K562 (cell line): ENCODE measurements around the gene GEMIN4. TPM values are rescaled to one million over a fixed set of nuclear protein-coding genes. Genes with fewer than 3 reads are reported as not detected.
A peak's percentile ranks its signal among the peaks of the same experiment; 100 is the strongest.

Source experiments
- ATAC-seq: fragments of 200-7000 bp; cut with Tn5 transposase; 3 replicates; pipeline ENCODE4 v1.9.1; 2020; ENCODE audit warnings: moderate library complexity
- BruUV-seq: library from RNA; stranded (reverse); fragments of 400-500 nt; replicated peaks from 2 replicates; lab custom pipeline; 2021; lab: Mats Ljungman, UMichigan
- CTCF ChIA-PET: fragments of 300-600 bp; formaldehyde crosslinking; extraction: SDS; loops from one replicate; lab custom pipeline; 2021; ENCODE audit warnings: low intra/inter-chr PET ratio; lab: Yijun Ruan, JAX
- POLR2A ChIA-PET: fragments of 300-600, 350-650 bp; sonication (Branson Sonifier 250); formaldehyde crosslinking; extraction: SDS; loops from one replicate; lab custom pipeline; 2021; ENCODE audit warnings: antibody characterized with exemption, inconsistent platforms; lab: Yijun Ruan, JAX
- DNase-seq, 4 experiments: peaks; one replicate each; pipeline versions ENCODE4 v3.0.0 to v3.0.0-alpha.2; 2011 to 2018; ENCODE audit warnings: low spot score in 3 of 4, mixed read lengths in 3 of 4; ENCODE audit errors: extremely low read depth in 1 of 4
- FAIRE-seq: peaks from 2 replicates; lab custom pipeline; 2011; peaks lifted over from hg19 to GRCh38; lab: Jason Lieb, UNC
- H2AFZ ChIP-seq: 2 replicates; pipeline ENCODE4 v1.6.0; 2011; ENCODE audit warnings: low read depth, low read length, control low read depth, inconsistent platforms
- H3K27ac ChIP-seq: fragments of 200-600 bp; 3 replicates; pipeline ENCODE4 v1.8.0; 2011; ENCODE audit warnings: low read depth, mild to moderate bottlenecking, control low read depth, inconsistent platforms, low read length, moderate library complexity, mixed read lengths; ENCODE audit errors: extremely low read depth
- H3K27me3 ChIP-seq, 2 experiments: fragments of 300-600 bp in 1 of 2; 2 replicates in 1 of 2; 3 replicates in 1 of 2; pipeline versions ENCODE4 v1.6.0 to v1.8.0; 2011; ENCODE audit warnings: inconsistent platforms in 2 of 2, low read length in 2 of 2, mild to moderate bottlenecking in 1 of 2, mixed read lengths in 1 of 2, moderate library complexity in 1 of 2; ENCODE audit not compliant: control insufficient read depth in 2 of 2, insufficient read depth in 2 of 2
- H3K36me3 ChIP-seq: fragments of 300-600 bp; 3 replicates; pipeline ENCODE4 v1.8.0; 2011; ENCODE audit warnings: mild to moderate bottlenecking, low read length, inconsistent platforms; ENCODE audit not compliant: control insufficient read depth, insufficient read depth
- H3K4me1 ChIP-seq, 2 experiments: fragments of 200-600 bp in 1 of 2; replicated peaks in 1 of 2; 2 replicates in 1 of 2; 3 replicates in 1 of 2; pipeline versions ENCODE4 v1.5.1 to v1.8.0; 2011; ENCODE audit warnings: inconsistent platforms in 2 of 2, low read length in 2 of 2, mild to moderate bottlenecking in 1 of 2, mixed read lengths in 1 of 2, moderate library complexity in 1 of 2; ENCODE audit not compliant: control insufficient read depth in 2 of 2, insufficient read depth in 2 of 2
- H3K4me2 ChIP-seq: 2 replicates; pipeline ENCODE4 v1.6.1; 2011; ENCODE audit warnings: low read length, control low read depth, inconsistent platforms, mixed read lengths; ENCODE audit not compliant: insufficient read depth
- H3K4me3 ChIP-seq: fragments of 200-600 bp; sonication (generic), shearing (Covaris generic); 2 replicates; pipeline ENCODE4 v1.5.1; 2016; ENCODE audit warnings: control low read depth, inconsistent platforms
- H3K79me2 ChIP-seq: fragments of 200-600 bp; 3 replicates; pipeline ENCODE4 v1.8.0; 2011; ENCODE audit warnings: low read length, inconsistent platforms; ENCODE audit not compliant: control insufficient read depth, insufficient read depth
- H3K9ac ChIP-seq, 2 experiments: 2 replicates each; pipeline versions ENCODE4 v1.6.0 to v1.6.1; 2011; ENCODE audit warnings: low read depth in 2 of 2, low read length in 2 of 2, control low read depth in 1 of 2, inconsistent platforms in 1 of 2, mild to moderate bottlenecking in 1 of 2, mixed read lengths in 1 of 2; ENCODE audit not compliant: insufficient read depth in 1 of 2
- H3K9me1 ChIP-seq: one replicate; pipeline ENCODE4 v1.6.0; 2011; ENCODE audit warnings: inconsistent platforms, mild to moderate bottlenecking, low read length, moderate library complexity; ENCODE audit not compliant: control insufficient read depth, insufficient read depth
- H3K9me3 ChIP-seq: replicated peaks from 2 replicates; pipeline ENCODE4 v1.5.1; 2011; ENCODE audit warnings: low read depth, low read length, inconsistent platforms; ENCODE audit not compliant: control insufficient read depth, insufficient read depth
- H4K20me1 ChIP-seq: replicated peaks from 2 replicates; pipeline ENCODE4 v1.6.1; 2011; ENCODE audit warnings: low read length, inconsistent platforms, mixed read lengths; ENCODE audit not compliant: control insufficient read depth, insufficient read depth
- BCLAF1 ChIP-seq, 2 experiments: fragments of 450-650 bp in 1 of 2; IDR thresholded peaks; 2 replicates each; pipeline ENCODE4 v1.6.1; 2011 to 2017; ENCODE audit warnings: low read depth in 2 of 2, antibody characterized with exemption in 1 of 2, borderline replicate concordance in 1 of 2, low read length in 1 of 2, mild to moderate bottlenecking in 1 of 2, mixed read lengths in 1 of 2; ENCODE audit not compliant: control insufficient read depth in 1 of 2
- HDAC6 ChIP-seq: IDR thresholded peaks from 2 replicates; pipeline ENCODE4 v1.6.1; 2012; ENCODE audit warnings: low read depth, mild to moderate bottlenecking, control low read depth, inconsistent platforms, low read length, moderate library complexity
- HLTF ChIP-seq: fragments of 450-650 bp; IDR thresholded peaks from 2 replicates; pipeline ENCODE4 v1.6.1; 2016
- IRF2 ChIP-seq: sonication (generic); formaldehyde crosslinking; IDR thresholded peaks from 2 replicates; pipeline ENCODE4 v1.8.1; 2022; ENCODE audit warnings: mild to moderate bottlenecking, missing genetic modification reagents
- TFE3 ChIP-seq: fragments of 450-650 bp; formaldehyde crosslinking; IDR thresholded peaks from 2 replicates; pipeline ENCODE4 v1.4.0; 2020; ENCODE audit warnings: mild to moderate bottlenecking, mixed read lengths
- TGIF2 ChIP-seq: sonication (generic); formaldehyde crosslinking; IDR thresholded peaks from 2 replicates; pipeline ENCODE4 v1.8.1; 2022; ENCODE audit warnings: mild to moderate bottlenecking, missing genetic modification reagents, moderate library complexity
- ZBTB1 ChIP-seq: sonication (generic); formaldehyde crosslinking; IDR thresholded peaks from 2 replicates; pipeline ENCODE4 v1.8.1; 2023; ENCODE audit warnings: missing genetic modification reagents, low read depth, mild to moderate bottlenecking, borderline replicate concordance
- ZNF699 ChIP-seq: fragments of 250-450 bp; sonication (Bioruptor Pico); IDR thresholded peaks from 2 replicates; pipeline ENCODE4 v1.8.0; 2021; ENCODE audit warnings: mild to moderate bottlenecking, moderate library complexity; ENCODE audit not compliant: insufficient replicate concordance
- WGBS: fragments of 100-300 bp; shearing (Covaris generic); methylation state at CpG from one replicate; pipeline ENCODE4 v1.1.6; 2016; ENCODE audit warnings: low coverage, mixed read lengths; ENCODE audit not compliant: insufficient coverage; ENCODE audit errors: missing lambda C conversion rate; 5-methylcytosine and 5-hydroxymethylcytosine counted together
- in situ Hi-C: fragments of 300-500 bp; cut with MboI; formaldehyde crosslinking; loops from 4 replicates; pipeline ENCODE4 v1.15.0; 2018; ENCODE audit warnings: inconsistent platforms, mixed read lengths
- intact Hi-C: fragments of 100-400 bp; cut with micrococcal nuclease; formaldehyde crosslinking; loops from 2 replicates; pipeline ENCODE4 v1.14.2; 2022
- polyA plus RNA-seq, 8 experiments: library from polyadenylated mRNA; depleted of rRNA in 4 of 8; stranded (reverse) in 5 of 8; unstranded in 3 of 8; fragments of >200 nt; fragmentation: Nextera tagmentation in 2 of 8; fragmentation: Illumina TruSeq in 1 of 8; extraction: Ambion mirVana in 2 of 8; extraction: Trizol in 1 of 8; gene quantifications; 2 replicates each; pipeline versions ENCODE4 v1.2.1 to v1.2.3, GENCODE V29; 2011 to 2014; ENCODE audit warnings: inconsistent platforms in 1 of 8, missing spikeins in 1 of 8
- total RNA-seq, 7 experiments: library from RNA; depleted of rRNA in 6 of 7; stranded (reverse); fragments of >200 nt in 6 of 7; fragmentation: Illumina TruSeq in 2 of 7; extraction: Trizol in 2 of 7; gene quantifications; 2 replicates each; pipeline versions ENCODE4 v1.2.1 to v1.2.3, GENCODE V29; 2011 to 2021; ENCODE audit warnings: low replicate concordance in 1 of 7

The GEMIN4 gene
- total and polyA plus RNA-seq, 9 of the 15 experiments (the other 6 are each of a cell fraction or from before 2014, with no cell fraction given) = 1.8 to 42.5 (median 10.8) TPM

- Histone ChIP-seq H4K20me1 (no peaks in the 10 kb centered on the region), H3K9me1 (no peaks in the 10 kb centered on the region), H3K36me3 (peaks cover 30% of the 10 kb centered on the region; the same call in 2 of the 3 replicates), H3K9ac (peak overlapping the region in 1 of 2 experiments; percentile 64; a peak in 2 of 4 replicates), H2AFZ (no peak overlapping the region), H3K27ac (no peak overlapping the region), H3K9me3 (no peaks in the 10 kb centered on the region), H3K4me3 (peak overlapping the region; percentile 58; the same call in 1 of the 2 replicates), H3K4me1 (peaks cover 7 to 17% of the 10 kb centered on the region in 2 experiments; a peak in 4 of 5 replicates), H3K79me2 (peaks cover 12% of the 10 kb centered on the region; the same call in 2 of the 3 replicates), H3K4me2 (peak overlapping the region; percentile 85), H3K27me3 (no peaks in the 10 kb centered on the region)
- no TSS peak for BruUV-seq
- POLR2A ChIA-PET = interaction anchor here (1.0 kb wide), 1 partner anchor 15 kb away, joined by 3 read pairs; no protein-coding TSS in a partner anchor
- intact Hi-C loops (no loop called here), in situ Hi-C loops (no loop called here)
- 62% methylated on average over 9 of the region's 10 CpGs for WGBS
- CTCF ChIA-PET = no interaction called here
- ATAC-seq = no peak
- no peak for FAIRE-seq
- no peak for TF ChIP-seq HDAC6
- TF ChIP-seq HLTF = no peak
- no peak for TF ChIP-seq ZBTB1 (CRISPR knock-in tag)
- TF ChIP-seq BCLAF1 (IDR thresholded peaks at IDR 0.05; ENCODE audit: borderline replicate concordance in 1 of 2, control insufficient read depth in 1 of 2, low read depth in 2 of 2, low read length in 1 of 2) = no peak
- no peak for TF ChIP-seq TFE3 (CRISPR knock-in tag)
- TF ChIP-seq TGIF2 (CRISPR knock-in tag) = no peak
- TF ChIP-seq IRF2 = no peak
- no peak for TF ChIP-seq ZNF699
- DNase-seq = no peak
Observed at GRCh38 chr17:733743-734142, 18.3 kb downstream of the GEMIN4 start.
